Caco-2 (cell line): Measurements from ENCODE around the gene TMEM184B. TPM values are rescaled to one million over a fixed set of nuclear protein-coding genes. Genes with fewer than 3 reads are reported as not detected.

Experiments
- BruUV-seq: library from RNA; stranded (reverse); fragments of 400-500 nt; replicated peaks from 2 replicates; lab custom pipeline; 2021; lab: Mats Ljungman, UMichigan
- CTCF ChIA-PET: fragments of 300-600 bp; sonication (Branson Sonifier 250); formaldehyde crosslinking; loops from one replicate; lab custom pipeline; 2022; ENCODE audit warnings: antibody characterized with exemption; lab: Charles Lee
- POLR2A ChIA-PET: fragments of 300-600 bp; sonication (Branson Sonifier 250); formaldehyde crosslinking; loops from one replicate; lab custom pipeline; 2022; ENCODE audit warnings: antibody characterized with exemption; lab: Charles Lee
- DNase-seq, 2 experiments: peaks; one replicate each; pipeline versions ENCODE4 v3.0.0 to v3.0.0-alpha.2; 2020 to 2022
- H3K27me3 ChIP-seq: replicated peaks from 2 replicates; pipeline ENCODE4 v1.6.0; 2011; ENCODE audit warnings: low read length; ENCODE audit not compliant: control insufficient read depth, insufficient read depth
- H3K36me3 ChIP-seq: 2 replicates; pipeline ENCODE4 v1.5.1; 2011; ENCODE audit warnings: low read length; ENCODE audit not compliant: control insufficient read depth, insufficient read depth
- H3K4me1 ChIP-seq: fragments of 250-450 bp; sonication (Bioruptor Pico); 2 replicates; pipeline ENCODE4 v1.5.1; 2020; ENCODE audit warnings: mild to moderate bottlenecking
- H3K4me3 ChIP-seq: 2 replicates; pipeline ENCODE4 v1.5.1; 2011; ENCODE audit warnings: low read depth, mild to moderate bottlenecking, control low read depth, low read length
- H3K9me3 ChIP-seq: fragments of 250-450 bp; sonication (Bioruptor Pico); 2 replicates; pipeline ENCODE4 v1.5.1; 2020; ENCODE audit warnings: mild to moderate bottlenecking, moderate library complexity
- H3K27ac Mint-ChIP-seq: one replicate; pipeline ENCODE4 v1.8.0; 2022; ENCODE audit warnings: mixed read lengths; ENCODE audit not compliant: unreplicated experiment
- H3K27me3 Mint-ChIP-seq: one replicate; pipeline ENCODE4 v1.8.0; 2022; ENCODE audit warnings: mixed read lengths; ENCODE audit not compliant: insufficient read depth, unreplicated experiment
- H3K36me3 Mint-ChIP-seq: one replicate; pipeline ENCODE4 v1.8.0; 2022; ENCODE audit warnings: mild to moderate bottlenecking, mixed read lengths; ENCODE audit not compliant: insufficient read depth, unreplicated experiment
- H3K4me1 Mint-ChIP-seq: one replicate; pipeline ENCODE4 v1.8.0; 2022; ENCODE audit warnings: low read depth, mixed read lengths; ENCODE audit not compliant: unreplicated experiment
- H3K4me3 Mint-ChIP-seq: one replicate; pipeline ENCODE4 v1.8.0; 2022; ENCODE audit warnings: mild to moderate bottlenecking, moderate library complexity, mixed read lengths; ENCODE audit not compliant: unreplicated experiment
- H3K9me3 Mint-ChIP-seq: one replicate; pipeline ENCODE4 v1.8.0; 2022; ENCODE audit warnings: mixed read lengths; ENCODE audit not compliant: unreplicated experiment
- intact Hi-C: fragments of 100-400 bp; cut with micrococcal nuclease; formaldehyde crosslinking; loops from one replicate; pipeline ENCODE4 v1.10.0; 2022; ENCODE audit not compliant: unreplicated experiment
- total RNA-seq: library from RNA; stranded (reverse); gene quantifications from 2 replicates; pipeline ENCODE4 v1.2.3, GENCODE V29; 2022
- TF ChIP-seq, protein P1 (sequence below), 2 experiments: fragments of 200-600 bp in 1 of 2; IDR thresholded peaks; 1 replicate in 1 of 2; 2 replicates in 1 of 2; pipeline versions ENCODE4 v1.5.1 to v1.8.0; 2011 to 2022; ENCODE audit warnings: antibody characterized with exemption in 1 of 2, control low read depth in 1 of 2, inconsistent platforms in 1 of 2, low read depth in 1 of 2, low read length in 1 of 2, mild to moderate bottlenecking in 1 of 2, moderate library complexity in 1 of 2; ENCODE audit not compliant: insufficient read depth in 1 of 2, severe bottlenecking in 1 of 2, unreplicated experiment in 1 of 2

The TMEM184B gene
- total RNA-seq, 1 experiment from 2014 or later: 53.3 TPM

DNA sequence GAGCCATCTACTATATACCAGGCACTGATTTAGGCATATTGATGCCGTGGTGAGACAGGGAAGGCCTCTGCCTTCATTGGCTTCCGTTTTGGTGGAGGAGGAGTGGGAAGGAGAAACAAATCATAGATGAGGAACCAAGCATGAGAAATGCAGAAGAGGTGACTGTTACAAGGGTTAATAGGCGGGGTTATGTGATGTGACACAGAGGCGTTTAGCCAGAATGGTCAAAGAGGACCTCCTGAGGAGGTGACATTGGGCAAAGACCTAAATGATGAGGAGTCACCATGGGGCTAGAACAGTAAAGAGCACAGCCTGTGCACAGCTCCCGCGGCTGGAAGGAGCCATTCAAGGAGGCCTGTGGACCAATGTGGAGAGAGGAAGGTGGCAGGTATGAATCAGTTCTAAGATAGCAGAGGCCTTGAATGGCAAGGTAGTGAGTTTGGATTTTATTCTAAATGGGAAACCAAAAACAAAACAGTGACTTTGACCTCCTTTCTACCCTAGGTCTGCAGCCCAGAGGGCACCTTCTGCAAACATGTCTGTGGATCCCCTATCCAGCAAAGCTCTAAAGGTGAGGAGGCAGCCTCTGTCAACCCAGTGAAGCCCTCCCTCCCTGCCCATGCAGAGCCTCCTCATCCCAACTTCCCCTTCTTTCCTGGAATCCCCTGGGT lies 59.4 kb downstream of the TMEM184B start:
- DNase-seq: no peak

DNA sequence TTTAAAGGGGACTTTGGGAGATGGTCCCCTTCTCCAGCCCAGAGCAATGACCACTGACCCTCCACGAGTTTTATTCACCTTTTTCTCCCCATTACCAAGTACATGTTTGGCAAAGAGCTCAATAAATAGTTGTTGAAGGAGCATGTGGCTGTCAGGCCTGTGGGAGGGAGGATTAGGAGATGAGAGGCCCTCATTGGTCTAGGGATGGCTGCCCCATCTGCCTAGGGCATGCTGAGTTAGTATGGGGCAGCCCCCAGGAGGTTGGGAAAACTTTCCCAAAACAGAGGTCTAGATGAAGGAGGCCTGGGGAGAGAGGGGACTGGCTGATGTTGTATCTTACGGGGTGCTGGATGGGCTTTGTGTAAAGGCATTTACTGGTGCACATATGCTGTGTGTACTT lies 60.4 kb downstream of the TMEM184B start:
- H3K36me3 ChIP-seq: 0 out of 2 replicates have a peak, but pooled peaks cover 1% of the 10 kb centered on the region
- Mint-ChIP-seq H3K9me3 (no peaks in the 10 kb centered on the region), H3K27ac (no peak overlapping the region), H3K36me3 (peaks cover 23% of the 10 kb centered on the region), H3K27me3 (no peaks in the 10 kb centered on the region), H3K4me1 (no peaks in the 10 kb centered on the region), H3K4me3 (no peak overlapping the region)
- H3K27me3 ChIP-seq: no peaks in the 10 kb centered on the region
- H3K4me3 ChIP-seq: no peak overlapping the region
- H3K4me1 ChIP-seq: no peaks in the 10 kb centered on the region
- CTCF ChIA-PET: interaction anchor here (0.6 kb wide), 1 partner anchor 85 kb away, joined by 3 read pairs; no protein-coding TSS in a partner anchor
- no peaks in the 10 kb centered on the region for H3K9me3 ChIP-seq
- BruUV-seq: no TSS peak
- TF ChIP-seq, protein P1, sequence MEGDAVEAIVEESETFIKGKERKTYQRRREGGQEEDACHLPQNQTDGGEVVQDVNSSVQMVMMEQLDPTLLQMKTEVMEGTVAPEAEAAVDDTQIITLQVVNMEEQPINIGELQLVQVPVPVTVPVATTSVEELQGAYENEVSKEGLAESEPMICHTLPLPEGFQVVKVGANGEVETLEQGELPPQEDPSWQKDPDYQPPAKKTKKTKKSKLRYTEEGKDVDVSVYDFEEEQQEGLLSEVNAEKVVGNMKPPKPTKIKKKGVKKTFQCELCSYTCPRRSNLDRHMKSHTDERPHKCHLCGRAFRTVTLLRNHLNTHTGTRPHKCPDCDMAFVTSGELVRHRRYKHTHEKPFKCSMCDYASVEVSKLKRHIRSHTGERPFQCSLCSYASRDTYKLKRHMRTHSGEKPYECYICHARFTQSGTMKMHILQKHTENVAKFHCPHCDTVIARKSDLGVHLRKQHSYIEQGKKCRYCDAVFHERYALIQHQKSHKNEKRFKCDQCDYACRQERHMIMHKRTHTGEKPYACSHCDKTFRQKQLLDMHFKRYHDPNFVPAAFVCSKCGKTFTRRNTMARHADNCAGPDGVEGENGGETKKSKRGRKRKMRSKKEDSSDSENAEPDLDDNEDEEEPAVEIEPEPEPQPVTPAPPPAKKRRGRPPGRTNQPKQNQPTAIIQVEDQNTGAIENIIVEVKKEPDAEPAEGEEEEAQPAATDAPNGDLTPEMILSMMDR (IDR thresholded peaks at IDR 0.05; ENCODE audit: insufficient read depth in 1 of 2, low read depth in 1 of 2, low read length in 1 of 2, severe bottlenecking in 1 of 2, unreplicated experiment in 1 of 2): no peak
- DNase-seq: no peak
- POLR2A ChIA-PET: no interaction called here
- intact Hi-C loops: loop anchor here (10.0 kb wide), 1 partner anchor 98 kb away; the partner anchor contains the start of gene BAIAP2L2

More for the DNA sequence above, 59.4 kb downstream of the TMEM184B start:
- intact Hi-C loops: loop anchor here (10.0 kb wide), 1 partner anchor 99 kb away; the partner anchor contains the start of gene BAIAP2L2
- no peaks in the 10 kb centered on the region for H3K27me3 Mint-ChIP-seq
- ChIA-PET CTCF (no interaction called here), POLR2A (no interaction called here)
- H3K4me3 ChIP-seq: no peak overlapping the region
- peaks cover 7% of the 10 kb centered on the region for H3K4me1 ChIP-seq
- no peaks in the 10 kb centered on the region for H3K9me3 Mint-ChIP-seq
- no peaks in the 10 kb centered on the region for H3K4me1 Mint-ChIP-seq
- peaks cover 30% of the 10 kb centered on the region for H3K36me3 Mint-ChIP-seq
- 0 out of 2 replicates have a peak, but pooled peaks cover 1% of the 10 kb centered on the region for H3K36me3 ChIP-seq
- H3K27ac Mint-ChIP-seq: no peak overlapping the region
- TF ChIP-seq, protein P1 (IDR thresholded peaks at IDR 0.05; ENCODE audit: insufficient read depth in 1 of 2, low read depth in 1 of 2, low read length in 1 of 2, severe bottlenecking in 1 of 2, unreplicated experiment in 1 of 2): no peak
- H3K27me3 ChIP-seq: no peaks in the 10 kb centered on the region
- H3K9me3 ChIP-seq: no peaks in the 10 kb centered on the region
- no TSS peak for BruUV-seq
- no peak overlapping the region for H3K4me3 Mint-ChIP-seq

- Histone ChIP-seq H3K9me3 (no peaks in the 10 kb centered on the region), H3K36me3 (0 out of 2 replicates have a peak, but pooled peaks cover 1% of the 10 kb centered on the region), H3K4me3 (no peak overlapping the region), H3K4me1 (no peaks in the 10 kb centered on the region), H3K27me3 (no peaks in the 10 kb centered on the region)
- POLR2A ChIA-PET: interaction anchor here (0.6 kb wide), 1 partner anchor 1312 kb away, joined by 4 read pairs; no protein-coding TSS in a partner anchor
- Mint-ChIP-seq H3K4me3 (no peak overlapping the region), H3K27ac (no peak overlapping the region), H3K4me1 (no peaks in the 10 kb centered on the region), H3K36me3 (peaks cover 20% of the 10 kb centered on the region), H3K9me3 (no peaks in the 10 kb centered on the region), H3K27me3 (no peaks in the 10 kb centered on the region)
- TF ChIP-seq, protein P1 (IDR thresholded peaks at IDR 0.05; ENCODE audit: insufficient read depth in 1 of 2, low read depth in 1 of 2, low read length in 1 of 2, severe bottlenecking in 1 of 2, unreplicated experiment in 1 of 2): no peak
- intact Hi-C loops: loop anchor here (10.0 kb wide), 1 partner anchor 97 kb away; the partner anchor contains the start of gene BAIAP2L2
- CTCF ChIA-PET: no interaction called here
- no peak for DNase-seq
- no TSS peak for BruUV-seq
These were observed 61.3 kb downstream of the TMEM184B start for GRCh38 chr22:38211556-38211955.
